Trophoblast cell (in vitro differentiated cells and primary cell): Measurements from ENCODE around the gene KIRREL3.

Experiments used
- DNase-seq, 2 donors: peaks; one replicate each; pipeline ENCODE4 v3.0.0-alpha.2; 2016
- H2AFZ ChIP-seq: 2 replicates; pipeline ENCODE4 v1.6.1; 2013; ENCODE audit warnings: low read length, moderate library complexity, mild to moderate bottlenecking; ENCODE audit not compliant: insufficient read depth, poor library complexity
- H2AK5ac ChIP-seq: 2 replicates; pipeline ENCODE4 v1.6.1; 2013; ENCODE audit warnings: mild to moderate bottlenecking, low read length
- H2BK120ac ChIP-seq: 2 replicates; pipeline ENCODE4 v1.6.1; 2013; ENCODE audit warnings: low read length, mild to moderate bottlenecking, moderate library complexity; ENCODE audit not compliant: insufficient read depth, poor library complexity
- H2BK12ac ChIP-seq: 2 replicates; pipeline ENCODE4 v1.6.1; 2013; ENCODE audit warnings: mild to moderate bottlenecking, low read length, moderate library complexity
- H2BK5ac ChIP-seq: 2 replicates; pipeline ENCODE4 v1.6.1; 2013; ENCODE audit warnings: low read length, low read depth, moderate library complexity, mild to moderate bottlenecking; ENCODE audit not compliant: poor library complexity
- H3K14ac ChIP-seq: 2 replicates; pipeline ENCODE4 v1.6.1; 2013; ENCODE audit warnings: mild to moderate bottlenecking, low read length
- H3K18ac ChIP-seq: 2 replicates; pipeline ENCODE4 v1.6.1; 2013; ENCODE audit warnings: mild to moderate bottlenecking, low read length
- H3K23ac ChIP-seq: 2 replicates; pipeline ENCODE4 v1.6.1; 2013; ENCODE audit warnings: low read length
- H3K27ac ChIP-seq: 2 replicates; pipeline ENCODE4 v1.5.1; 2013; ENCODE audit warnings: low read depth, mild to moderate bottlenecking, inconsistent platforms, low read length, moderate library complexity
- H3K27me3 ChIP-seq: 2 replicates; pipeline ENCODE4 v1.6.1; 2013; ENCODE audit warnings: inconsistent platforms, mild to moderate bottlenecking, low read length, moderate library complexity; ENCODE audit not compliant: insufficient read depth
- H3K36me3 ChIP-seq, 2 experiments: 1 replicate in 1 of 2; 2 replicates in 1 of 2; pipeline ENCODE4 v1.6.1; 2013; ENCODE audit warnings: low read length in 2 of 2, mild to moderate bottlenecking in 2 of 2, moderate library complexity in 1 of 2; ENCODE audit not compliant: insufficient read depth in 2 of 2, control insufficient read depth in 1 of 2
- H3K4ac ChIP-seq: 2 replicates; pipeline ENCODE4 v1.6.1; 2013; ENCODE audit warnings: low read depth, mild to moderate bottlenecking, low read length, moderate library complexity
- H3K4me1 ChIP-seq, 2 experiments: 1 replicate in 1 of 2; 2 replicates in 1 of 2; pipeline ENCODE4 v1.6.1; 2013; ENCODE audit warnings: low read length in 2 of 2, mild to moderate bottlenecking in 2 of 2, moderate library complexity in 1 of 2; ENCODE audit not compliant: insufficient read depth in 2 of 2, control insufficient read depth in 1 of 2
- H3K4me2 ChIP-seq: 2 replicates; pipeline ENCODE4 v1.6.1; 2013; ENCODE audit warnings: inconsistent platforms, mild to moderate bottlenecking, low read length, moderate library complexity
- H3K4me3 ChIP-seq: 2 replicates; pipeline ENCODE4 v1.5.1; 2013; ENCODE audit warnings: mild to moderate bottlenecking, low read depth, low read length, inconsistent platforms
- H3K79me1 ChIP-seq: one replicate; pipeline ENCODE4 v1.6.1; 2013; ENCODE audit warnings: low read length
- H3K79me2 ChIP-seq: 2 replicates; pipeline ENCODE4 v1.6.1; 2013; ENCODE audit warnings: low read length, mild to moderate bottlenecking; ENCODE audit not compliant: control insufficient read depth, insufficient read depth, poor library complexity
- H3K9ac ChIP-seq: 2 replicates; pipeline ENCODE4 v1.6.1; 2013; ENCODE audit warnings: mild to moderate bottlenecking, low read length
- H3K9me3 ChIP-seq: 2 replicates; pipeline ENCODE4 v1.6.1; 2013; ENCODE audit warnings: low read depth, mild to moderate bottlenecking, control low read depth, inconsistent platforms, low read length; ENCODE audit not compliant: insufficient read depth
- H4K12ac ChIP-seq: 2 replicates; pipeline ENCODE4 v1.6.1; 2013; ENCODE audit warnings: low read depth, mild to moderate bottlenecking, low read length, moderate library complexity
- H4K8ac ChIP-seq: 2 replicates; pipeline ENCODE4 v1.6.1; 2013; ENCODE audit warnings: low read depth, mild to moderate bottlenecking, low read length, moderate library complexity
- H4K91ac ChIP-seq: one replicate; pipeline ENCODE4 v1.6.1; 2013; ENCODE audit warnings: low read depth, mild to moderate bottlenecking, low read length, moderate library complexity
- WGBS: extraction: QIAGEN DNeasy Blood & Tissue Kit; methylation state at CpG from one replicate; pipeline ENCODE4 v1.1.7; 2013; ENCODE audit warnings: missing lambda C conversion rate; ENCODE audit not compliant: insufficient read length, insufficient coverage; ENCODE audit errors: extremely low coverage; 5-methylcytosine and 5-hydroxymethylcytosine counted together

KIRREL3 gene

GRCh38 chr11:126488591-126489370, 511.8 kb downstream of the KIRREL3 start:
- Histone ChIP-seq H3K36me3 (no peaks in the 10 kb centered on the region), H3K79me2 (no peaks in the 10 kb centered on the region), H3K27me3 (no peaks in the 10 kb centered on the region), H2BK12ac (no peak overlapping the region), H3K27ac (no peak overlapping the region), H3K9me3 (no peaks in the 10 kb centered on the region), H3K14ac (no peak overlapping the region), H4K91ac (no peak overlapping the region), H4K8ac (no peak overlapping the region), H2AFZ (no peak overlapping the region), H3K23ac (no peak overlapping the region), H2BK120ac (no peak overlapping the region), H3K9ac (no peak overlapping the region), H2BK5ac (no peak overlapping the region), H3K18ac (no peak overlapping the region), H4K12ac (no peak overlapping the region), H3K4ac (no peak overlapping the region), H3K4me2 (no peak overlapping the region), H2AK5ac (no peak overlapping the region), H3K4me1 (no peaks in the 10 kb centered on the region), H3K79me1 (no peaks in the 10 kb centered on the region), H3K4me3 (no peak overlapping the region)
- no CpG with 5 or more reads among the region's 23 CpGs for WGBS
- no peak for DNase-seq

- Histone ChIP-seq H4K91ac (no peak overlapping the region), H3K23ac (no peak overlapping the region), H4K12ac (no peak overlapping the region), H3K27ac (no peak overlapping the region), H3K9ac (no peak overlapping the region), H3K4me2 (no peak overlapping the region), H3K14ac (no peak overlapping the region), H3K36me3 (no peaks in the 10 kb centered on the region), H3K4me1 (no peaks in the 10 kb centered on the region), H2AFZ (no peak overlapping the region), H3K9me3 (no peaks in the 10 kb centered on the region), H4K8ac (no peak overlapping the region), H3K18ac (no peak overlapping the region), H2BK120ac (no peak overlapping the region), H3K79me2 (no peaks in the 10 kb centered on the region), H3K27me3 (no peaks in the 10 kb centered on the region), H3K79me1 (no peaks in the 10 kb centered on the region), H2AK5ac (no peak overlapping the region), H2BK5ac (no peak overlapping the region), H2BK12ac (no peak overlapping the region), H3K4ac (no peak overlapping the region), H3K4me3 (no peak overlapping the region)
- WGBS = no CpG with 5 or more reads among the region's 8 CpGs
- DNase-seq = no peak
Observed at GRCh38 chr11:126487711-126488110, 512.9 kb downstream of the KIRREL3 start.

- Histone ChIP-seq H3K23ac (no peak overlapping the region), H2BK5ac (no peak overlapping the region), H3K9ac (no peak overlapping the region), H3K18ac (no peak overlapping the region), H3K27me3 (no peaks in the 10 kb centered on the region), H2AFZ (no peak overlapping the region), H3K4me2 (no peak overlapping the region), H3K27ac (no peak overlapping the region), H2BK12ac (no peak overlapping the region), H3K4ac (no peak overlapping the region), H3K14ac (no peak overlapping the region), H3K79me2 (no peaks in the 10 kb centered on the region), H3K79me1 (no peaks in the 10 kb centered on the region), H4K91ac (no peak overlapping the region), H3K9me3 (no peaks in the 10 kb centered on the region), H2BK120ac (no peak overlapping the region), H3K4me3 (no peak overlapping the region), H4K12ac (no peak overlapping the region), H3K36me3 (no peaks in the 10 kb centered on the region), H4K8ac (no peak overlapping the region), H2AK5ac (no peak overlapping the region), H3K4me1 (no peaks in the 10 kb centered on the region)
- no CpG with 5 or more reads among the region's 12 CpGs for WGBS
- DNase-seq = no peak
Observed at GRCh38 chr11:126485986-126486635, 514.5 kb downstream of the KIRREL3 start.

- Histone ChIP-seq H3K79me1 (no peaks in the 10 kb centered on the region), H3K9me3 (no peaks in the 10 kb centered on the region), H3K4me1 (peaks cover 0 to 2% of the 10 kb centered on the region in 2 experiments), H4K91ac (no peak overlapping the region), H3K18ac (no peak overlapping the region), H3K23ac (no peak overlapping the region), H4K12ac (no peak overlapping the region), H3K27ac (no peak overlapping the region), H4K8ac (no peak overlapping the region), H2AFZ (no peak overlapping the region), H2BK5ac (no peak overlapping the region), H2BK12ac (no peak overlapping the region), H3K79me2 (peaks cover 2% of the 10 kb centered on the region), H3K4me2 (no peak overlapping the region), H3K4me3 (no peak overlapping the region), H3K14ac (no peak overlapping the region), H2BK120ac (no peak overlapping the region), H3K4ac (no peak overlapping the region), H3K36me3 (no peaks in the 10 kb centered on the region), H3K9ac (no peak overlapping the region), H2AK5ac (no peak overlapping the region), H3K27me3 (no peaks in the 10 kb centered on the region)
- no CpG with 5 or more reads among the region's 10 CpGs for WGBS
- DNase-seq = no peak
Observed at GRCh38 chr11:126485021-126485792, 515.4 kb downstream of the KIRREL3 start.
